H1 (cell line): ENCODE measurements around the gene CAPN11. TPM values are rescaled to one million over a fixed set of nuclear protein-coding genes. Genes with fewer than 3 reads are reported as not detected.

Experiments used
- CTCF ChIA-PET: fragments of 300-600 bp; sonication (Branson Sonifier 250); formaldehyde crosslinking; loops from one replicate; lab custom pipeline; 2021; ENCODE audit not compliant: partially characterized antibody; lab: Charles Lee
- POLR2A ChIA-PET: fragments of 300-600 bp; sonication (Branson Sonifier 250); formaldehyde crosslinking; loops from one replicate; lab custom pipeline; 2021; ENCODE audit warnings: inconsistent platforms; ENCODE audit not compliant: partially characterized antibody; lab: Charles Lee
- DNase-seq, 2 experiments: peaks; one replicate each; pipeline versions ENCODE4 v3.0.0 to v3.0.0-alpha.2; 2010 to 2022; ENCODE audit warnings: low spot score in 2 of 2, low read depth in 1 of 2, mixed read lengths in 1 of 2
- FAIRE-seq: peaks from 2 replicates; lab custom pipeline; 2011; peaks lifted over from hg19 to GRCh38; lab: Jason Lieb, UNC
- H2AFZ ChIP-seq: 2 replicates; pipeline ENCODE4 v1.8.1; 2012; ENCODE audit warnings: low read length, inconsistent platforms
- H2AK5ac ChIP-seq: 2 replicates; pipeline ENCODE4 v1.6.1; 2013; ENCODE audit warnings: low read depth, low read length
- H2BK120ac ChIP-seq: replicated peaks from 2 replicates; pipeline ENCODE3; 2013; ENCODE audit warnings: low read depth, low read length, inconsistent platforms
- H2BK12ac ChIP-seq: 2 replicates; pipeline ENCODE4 v1.6.1; 2013; ENCODE audit warnings: low read depth, low read length
- H2BK15ac ChIP-seq: 2 replicates; pipeline ENCODE4 v1.6.1; 2013; ENCODE audit warnings: low read length
- H2BK20ac ChIP-seq: 2 replicates; pipeline ENCODE4 v1.6.1; 2013; ENCODE audit warnings: low read length
- H2BK5ac ChIP-seq: 2 replicates; pipeline ENCODE4 v1.6.1; 2013; ENCODE audit warnings: low read depth, low read length
- H3K14ac ChIP-seq: 2 replicates; pipeline ENCODE4 v1.6.1; 2013; ENCODE audit warnings: inconsistent platforms; ENCODE audit not compliant: insufficient read length
- H3K18ac ChIP-seq: 2 replicates; pipeline ENCODE4 v1.6.1; 2013; ENCODE audit warnings: low read length; ENCODE audit errors: extremely low read depth
- H3K23ac ChIP-seq: 2 replicates; pipeline ENCODE4 v1.6.1; 2013; ENCODE audit warnings: inconsistent platforms; ENCODE audit not compliant: insufficient read length
- H3K23me2 ChIP-seq: 2 replicates; pipeline ENCODE4 v1.6.1; 2013; ENCODE audit warnings: low read depth, low read length
- H3K27ac ChIP-seq: 2 replicates; pipeline ENCODE4 v1.6.1; 2011; ENCODE audit warnings: low read depth, low read length, inconsistent platforms
- H3K27me3 ChIP-seq, 4 experiments: replicated peaks in 1 of 4; 1 replicate in 1 of 4; 2 replicates in 3 of 4; pipeline versions ENCODE4 v1.6.1 to v1.8.1; 2011 to 2013; ENCODE audit warnings: low read length in 3 of 4, mild to moderate bottlenecking in 3 of 4, inconsistent platforms in 2 of 4, mixed read lengths in 2 of 4, moderate library complexity in 1 of 4; ENCODE audit not compliant: control insufficient read depth in 3 of 4, insufficient read depth in 3 of 4; ENCODE audit errors: extremely low read depth in 1 of 4
- H3K36me3 ChIP-seq, 4 experiments: 2 replicates each; pipeline versions ENCODE4 v1.6.1 to v1.8.1; 2011 to 2013; ENCODE audit warnings: mild to moderate bottlenecking in 4 of 4, low read length in 3 of 4, moderate library complexity in 2 of 4, control low read depth in 1 of 4, inconsistent platforms in 1 of 4; ENCODE audit not compliant: insufficient read depth in 4 of 4, control insufficient read depth in 2 of 4
- H3K4ac ChIP-seq: replicated peaks from 2 replicates; pipeline ENCODE3; 2013; ENCODE audit warnings: low read length, low read depth, mixed read lengths, inconsistent platforms; ENCODE audit not compliant: insufficient read length
- H3K4me1 ChIP-seq, 4 experiments: replicated peaks in 1 of 4; 1 replicate in 1 of 4; 2 replicates in 3 of 4; pipeline versions ENCODE4 v1.6.1 to v1.8.1; 2011 to 2013; ENCODE audit warnings: low read length in 3 of 4, inconsistent platforms in 2 of 4, mixed read lengths in 1 of 4; ENCODE audit not compliant: insufficient read depth in 4 of 4, control insufficient read depth in 3 of 4
- H3K4me2 ChIP-seq, 2 experiments: 2 replicates each; pipeline versions ENCODE4 v1.6.1 to v1.8.1; 2011 to 2013; ENCODE audit warnings: low read depth in 2 of 2, low read length in 2 of 2, control low read depth in 1 of 2, inconsistent platforms in 1 of 2, mild to moderate bottlenecking in 1 of 2; ENCODE audit not compliant: insufficient read depth in 1 of 2
- H3K4me3 ChIP-seq, 4 experiments: fragments of 200-600, 300-600 bp in 1 of 4; sonication (generic), shearing (Covaris generic), sonication (Bioruptor Twin) in 1 of 4; 2 replicates each; pipeline versions ENCODE4 v1.5.1 to v1.8.1; 2011 to 2016; ENCODE audit warnings: low read length in 4 of 4, low read depth in 3 of 4, control low read depth in 2 of 4, inconsistent platforms in 2 of 4, mild to moderate bottlenecking in 2 of 4, mixed read lengths in 1 of 4, moderate library complexity in 1 of 4; ENCODE audit not compliant: insufficient read depth in 2 of 4; ENCODE audit errors: extremely low read depth in 1 of 4
- H3K56ac ChIP-seq: replicated peaks from 2 replicates; pipeline ENCODE3; 2013; ENCODE audit warnings: low read depth, mild to moderate bottlenecking, mixed read lengths, low read length, inconsistent platforms; ENCODE audit not compliant: insufficient read length
- H3K79me1 ChIP-seq: 2 replicates; pipeline ENCODE4 v1.6.1; 2013; ENCODE audit warnings: low read depth, low read length, control low read depth
- H3K79me2 ChIP-seq, 2 experiments: 2 replicates each; pipeline versions ENCODE4 v1.6.1 to v1.8.1; 2012 to 2013; ENCODE audit warnings: low read length in 2 of 2, mild to moderate bottlenecking in 2 of 2, inconsistent platforms in 1 of 2; ENCODE audit not compliant: insufficient read depth in 2 of 2, control insufficient read depth in 1 of 2
- H3K9ac ChIP-seq, 4 experiments: replicated peaks in 1 of 4; 1 replicate in 1 of 4; 2 replicates in 3 of 4; pipeline versions ENCODE4 v1.6.1 to v1.8.1; 2011 to 2013; ENCODE audit warnings: low read depth in 3 of 4, low read length in 3 of 4, control low read depth in 2 of 4, mild to moderate bottlenecking in 2 of 4, moderate library complexity in 2 of 4, inconsistent platforms in 1 of 4; ENCODE audit errors: extremely low read depth in 1 of 4
- H3K9me3 ChIP-seq, 2 experiments: 2 replicates each; pipeline versions ENCODE4 v1.6.1 to v1.8.1; 2012 to 2013; ENCODE audit warnings: mild to moderate bottlenecking in 2 of 2, moderate library complexity in 2 of 2, control low read depth in 1 of 2, inconsistent platforms in 1 of 2, low read depth in 1 of 2, low read length in 1 of 2, mixed read lengths in 1 of 2; ENCODE audit not compliant: insufficient read depth in 2 of 2
- H4K20me1 ChIP-seq, 2 experiments: replicated peaks in 1 of 2; 2 replicates each; pipeline versions ENCODE3 to v1.8.1; 2011 to 2013; ENCODE audit warnings: inconsistent platforms in 2 of 2, low read length in 2 of 2, mild to moderate bottlenecking in 1 of 2; ENCODE audit not compliant: insufficient read depth in 2 of 2, control insufficient read depth in 1 of 2
- H4K5ac ChIP-seq: 2 replicates; pipeline ENCODE4 v1.6.1; 2013; ENCODE audit warnings: low read length, low read depth, mixed read lengths, inconsistent platforms; ENCODE audit not compliant: insufficient read length
- H4K8ac ChIP-seq: 2 replicates; pipeline ENCODE4 v1.8.0; 2013; ENCODE audit warnings: mild to moderate bottlenecking, moderate library complexity, low read length, inconsistent platforms; ENCODE audit not compliant: insufficient read depth; ENCODE audit errors: extremely low read depth
- H4K91ac ChIP-seq: replicated peaks from 2 replicates; pipeline ENCODE3; 2013; ENCODE audit warnings: low read length, mixed read lengths, inconsistent platforms; ENCODE audit not compliant: insufficient read length
- ASH2L ChIP-seq: fragments of 200-600, 300-600 bp; sonication (generic); IDR thresholded peaks from one replicate; pipeline ENCODE4 v1.7.1; 2017; ENCODE audit warnings: low read length
- SP2 ChIP-seq: IDR thresholded peaks from 2 replicates; pipeline ENCODE4 v1.6.1; 2012; ENCODE audit warnings: mild to moderate bottlenecking, low read length, inconsistent platforms
- WGBS, 2 experiments: shearing (Covaris generic) in 1 of 2; methylation state at CpG; one replicate each; pipeline versions ENCODE4 v1.1.6 to v1.1.7; 2013 to 2015; ENCODE audit warnings: low lambda C conversion rate in 2 of 2, mixed read lengths in 2 of 2, inconsistent platforms in 1 of 2, low coverage in 1 of 2, missing lambda C conversion rate in 1 of 2; ENCODE audit not compliant: insufficient replicate concordance in 2 of 2, insufficient coverage in 1 of 2, insufficient read length in 1 of 2; ENCODE audit errors: extremely low coverage in 1 of 2, missing lambda C conversion rate in 1 of 2; 5-methylcytosine and 5-hydroxymethylcytosine counted together
- polyA plus RNA-seq, 7 experiments: library from polyadenylated mRNA; depleted of rRNA in 3 of 7; stranded (reverse) in 5 of 7; unstranded in 2 of 7; fragments of >200 nt in 5 of 7; fragments of 200-250 nt in 2 of 7; gene quantifications; 1 replicate in 5 of 7; 2 replicates in 1 of 7; 4 replicates in 1 of 7; pipeline versions ENCODE4 v1.2.1 to v1.2.3, GENCODE V29; 2011 to 2013; ENCODE audit warnings: missing spikeins in 2 of 7, mixed read lengths in 2 of 7
- total RNA-seq: library from RNA; stranded (reverse); fragmentation: NEBNext Ultra II Directional; extraction: Animal tissue kit (Norgen Biotek cat#: 25700); gene quantifications from 2 replicates; pipeline ENCODE4 v1.2.1, GENCODE V29; 2021
- TF ChIP-seq, protein P1 (sequence below): IDR thresholded peaks from 2 replicates; pipeline ENCODE4 v1.6.1; 2012; ENCODE audit warnings: inconsistent platforms

The CAPN11 gene
- total and polyA plus RNA-seq, 2 of the 8 experiments (the other 6 are each of a cell fraction or from before 2014, with no cell fraction given), result 0.95 to 0.97 TPM

DNA sequence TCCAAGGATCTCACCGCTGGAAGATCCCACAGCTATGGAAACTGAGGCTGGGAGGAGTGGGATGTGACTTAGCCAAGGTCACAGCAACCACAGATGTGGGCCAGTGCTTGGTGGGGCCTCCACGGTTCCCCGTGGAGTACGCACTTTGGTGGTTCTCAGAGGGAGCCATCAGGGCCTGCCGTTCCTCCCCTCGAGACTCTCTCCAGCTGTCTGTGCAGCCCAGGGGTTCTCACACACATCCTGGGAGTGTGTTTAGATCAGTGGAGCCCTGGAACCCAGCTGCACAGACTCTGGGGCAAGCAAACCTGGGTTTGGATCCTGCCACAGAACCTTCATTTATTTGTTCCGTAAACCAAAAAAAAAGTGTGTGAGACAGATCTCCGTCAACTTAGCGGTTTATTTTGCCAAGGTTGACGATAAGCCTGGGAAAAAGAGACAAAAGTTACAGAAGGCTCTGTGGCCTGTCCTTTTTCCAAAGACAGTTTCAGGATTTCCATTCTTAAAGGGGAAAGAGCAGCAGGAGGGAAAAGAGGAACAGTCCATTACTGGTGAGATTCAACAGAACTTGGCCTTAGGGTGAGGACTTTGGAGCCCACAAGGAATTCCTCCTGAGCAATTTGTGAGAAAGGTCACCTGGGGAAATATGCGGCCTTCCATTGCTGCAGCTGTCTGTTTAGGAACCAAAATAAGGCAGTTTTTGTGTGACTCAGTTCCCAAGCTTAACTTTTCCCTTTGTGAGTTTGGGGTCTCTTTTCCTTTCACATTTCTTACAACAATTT is 44.5 kb downstream of the CAPN11 start:
- Histone ChIP-seq H2AFZ (no peak overlapping the region), H3K23me2 (no peaks in the 10 kb centered on the region; the same call in 1 of the 2 replicates), H3K9ac (peak overlapping the region in 3 of 4 experiments; percentile 47 to 58 (median 51); a peak in 5 of 7 replicates), H3K4me2 (peak overlapping the region; percentile 49 to 55), H3K9me3 (no peaks in the 10 kb centered on the region), H2BK5ac (peak overlapping the region; percentile 99), H3K36me3 (no peaks in the 10 kb centered on the region), H2BK120ac (peak overlapping the region; percentile 95), H2BK20ac (peak overlapping the region; percentile 95), H3K79me1 (no peaks in the 10 kb centered on the region), H4K91ac (peak overlapping the region; percentile 99), H3K4ac (peak overlapping the region; percentile 94), H3K18ac (peak overlapping the region; percentile 99), H4K5ac (peak overlapping the region; percentile 95), H4K20me1 (no peaks in the 10 kb centered on the region), H3K23ac (no peak overlapping the region), H2BK12ac (peak overlapping the region; percentile 100), H2AK5ac (peak overlapping the region; percentile 82), H3K27me3 (no peaks in the 10 kb centered on the region), H3K27ac (peak overlapping the region; percentile 93), H3K4me3 (peak overlapping the region in 2 of 4 experiments; percentile 5 to 7; a peak in 3 of 8 replicates), H2BK15ac (peak overlapping the region; percentile 53; the same call in 1 of the 2 replicates), H3K56ac (peak overlapping the region; percentile 60), H3K4me1 (peaks cover 21 to 32% (median 30%) of the 10 kb centered on the region in 4 experiments), H3K79me2 (no peaks in the 10 kb centered on the region), H3K14ac (no peak overlapping the region), H4K8ac (peak overlapping the region; percentile 97; the same call in 1 of the 2 replicates)
- TF ChIP-seq SP2 (0 out of 2 replicates have a peak, but pooled peaks have one; percentile 2), ASH2L (peak; percentile 89)
- TF ChIP-seq, protein P1, sequence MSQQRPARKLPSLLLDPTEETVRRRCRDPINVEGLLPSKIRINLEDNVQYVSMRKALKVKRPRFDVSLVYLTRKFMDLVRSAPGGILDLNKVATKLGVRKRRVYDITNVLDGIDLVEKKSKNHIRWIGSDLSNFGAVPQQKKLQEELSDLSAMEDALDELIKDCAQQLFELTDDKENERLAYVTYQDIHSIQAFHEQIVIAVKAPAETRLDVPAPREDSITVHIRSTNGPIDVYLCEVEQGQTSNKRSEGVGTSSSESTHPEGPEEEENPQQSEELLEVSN, result no peak
- DNase-seq (no peak), FAIRE-seq (peak; percentile 65)
- ChIA-PET POLR2A (interaction anchor here (0.7 to 6.2 kb wide), 19 partner anchors 9 to 459 kb away, joined by 3 to 60 read pairs (median 5); partner anchors contain the start of genes HSP90AB1, MYMX and SLC29A1), CTCF (interaction anchor here (0.8 to 3.5 kb wide), 11 partner anchors 8 to 53 kb away, joined by 3 to 21 read pairs (median 6); partner anchors contain the start of gene SLC29A1)
- whole genome bisulfite sequencing, 2 experiments, result 84% methylated on average over 11 of the region's 11 CpGs; no CpG with 5 or more reads in 1 of the 2 experiments
